H1 (cell line): ENCODE results near the gene MAML3. TPM values are rescaled to one million over a fixed set of nuclear protein-coding genes. Genes with fewer than 3 reads are reported as not detected.

Experiments
- CTCF ChIA-PET: fragments of 300-600 bp; sonication (Branson Sonifier 250); formaldehyde crosslinking; loops from one replicate; lab custom pipeline; 2021; ENCODE audit not compliant: partially characterized antibody; lab: Charles Lee
- POLR2A ChIA-PET: fragments of 300-600 bp; sonication (Branson Sonifier 250); formaldehyde crosslinking; loops from one replicate; lab custom pipeline; 2021; ENCODE audit warnings: inconsistent platforms; ENCODE audit not compliant: partially characterized antibody; lab: Charles Lee
- DNase-seq, 2 experiments: peaks; one replicate each; pipeline versions ENCODE4 v3.0.0 to v3.0.0-alpha.2; 2010 to 2022; ENCODE audit warnings: low spot score in 2 of 2, low read depth in 1 of 2, mixed read lengths in 1 of 2
- FAIRE-seq: peaks from 2 replicates; lab custom pipeline; 2011; peaks lifted over from hg19 to GRCh38; lab: Jason Lieb, UNC
- H2AFZ ChIP-seq: 2 replicates; pipeline ENCODE4 v1.8.1; 2012; ENCODE audit warnings: low read length, inconsistent platforms
- H2AK5ac ChIP-seq: 2 replicates; pipeline ENCODE4 v1.6.1; 2013; ENCODE audit warnings: low read depth, low read length
- H2BK120ac ChIP-seq: replicated peaks from 2 replicates; pipeline ENCODE3; 2013; ENCODE audit warnings: low read depth, low read length, inconsistent platforms
- H2BK12ac ChIP-seq: 2 replicates; pipeline ENCODE4 v1.6.1; 2013; ENCODE audit warnings: low read depth, low read length
- H2BK15ac ChIP-seq: 2 replicates; pipeline ENCODE4 v1.6.1; 2013; ENCODE audit warnings: low read length
- H2BK20ac ChIP-seq: 2 replicates; pipeline ENCODE4 v1.6.1; 2013; ENCODE audit warnings: low read length
- H2BK5ac ChIP-seq: 2 replicates; pipeline ENCODE4 v1.6.1; 2013; ENCODE audit warnings: low read depth, low read length
- H3K14ac ChIP-seq: 2 replicates; pipeline ENCODE4 v1.6.1; 2013; ENCODE audit warnings: inconsistent platforms; ENCODE audit not compliant: insufficient read length
- H3K18ac ChIP-seq: 2 replicates; pipeline ENCODE4 v1.6.1; 2013; ENCODE audit warnings: low read length; ENCODE audit errors: extremely low read depth
- H3K23ac ChIP-seq: 2 replicates; pipeline ENCODE4 v1.6.1; 2013; ENCODE audit warnings: inconsistent platforms; ENCODE audit not compliant: insufficient read length
- H3K23me2 ChIP-seq: 2 replicates; pipeline ENCODE4 v1.6.1; 2013; ENCODE audit warnings: low read depth, low read length
- H3K27ac ChIP-seq: 2 replicates; pipeline ENCODE4 v1.6.1; 2011; ENCODE audit warnings: low read depth, low read length, inconsistent platforms
- H3K27me3 ChIP-seq, 4 experiments: replicated peaks in 1 of 4; 1 replicate in 1 of 4; 2 replicates in 3 of 4; pipeline versions ENCODE4 v1.6.1 to v1.8.1; 2011 to 2013; ENCODE audit warnings: low read length in 3 of 4, mild to moderate bottlenecking in 3 of 4, inconsistent platforms in 2 of 4, mixed read lengths in 2 of 4, moderate library complexity in 1 of 4; ENCODE audit not compliant: control insufficient read depth in 3 of 4, insufficient read depth in 3 of 4; ENCODE audit errors: extremely low read depth in 1 of 4
- H3K36me3 ChIP-seq, 4 experiments: 2 replicates each; pipeline versions ENCODE4 v1.6.1 to v1.8.1; 2011 to 2013; ENCODE audit warnings: mild to moderate bottlenecking in 4 of 4, low read length in 3 of 4, moderate library complexity in 2 of 4, control low read depth in 1 of 4, inconsistent platforms in 1 of 4; ENCODE audit not compliant: insufficient read depth in 4 of 4, control insufficient read depth in 2 of 4
- H3K4ac ChIP-seq: replicated peaks from 2 replicates; pipeline ENCODE3; 2013; ENCODE audit warnings: low read length, low read depth, mixed read lengths, inconsistent platforms; ENCODE audit not compliant: insufficient read length
- H3K4me1 ChIP-seq, 4 experiments: replicated peaks in 1 of 4; 1 replicate in 1 of 4; 2 replicates in 3 of 4; pipeline versions ENCODE4 v1.6.1 to v1.8.1; 2011 to 2013; ENCODE audit warnings: low read length in 3 of 4, inconsistent platforms in 2 of 4, mixed read lengths in 1 of 4; ENCODE audit not compliant: insufficient read depth in 4 of 4, control insufficient read depth in 3 of 4
- H3K4me2 ChIP-seq, 2 experiments: 2 replicates each; pipeline versions ENCODE4 v1.6.1 to v1.8.1; 2011 to 2013; ENCODE audit warnings: low read depth in 2 of 2, low read length in 2 of 2, control low read depth in 1 of 2, inconsistent platforms in 1 of 2, mild to moderate bottlenecking in 1 of 2; ENCODE audit not compliant: insufficient read depth in 1 of 2
- H3K4me3 ChIP-seq, 4 experiments: fragments of 200-600, 300-600 bp in 1 of 4; sonication (generic), shearing (Covaris generic), sonication (Bioruptor Twin) in 1 of 4; 2 replicates each; pipeline versions ENCODE4 v1.5.1 to v1.8.1; 2011 to 2016; ENCODE audit warnings: low read length in 4 of 4, low read depth in 3 of 4, control low read depth in 2 of 4, inconsistent platforms in 2 of 4, mild to moderate bottlenecking in 2 of 4, mixed read lengths in 1 of 4, moderate library complexity in 1 of 4; ENCODE audit not compliant: insufficient read depth in 2 of 4; ENCODE audit errors: extremely low read depth in 1 of 4
- H3K56ac ChIP-seq: replicated peaks from 2 replicates; pipeline ENCODE3; 2013; ENCODE audit warnings: low read depth, mild to moderate bottlenecking, mixed read lengths, low read length, inconsistent platforms; ENCODE audit not compliant: insufficient read length
- H3K79me1 ChIP-seq: 2 replicates; pipeline ENCODE4 v1.6.1; 2013; ENCODE audit warnings: low read depth, low read length, control low read depth
- H3K79me2 ChIP-seq, 2 experiments: 2 replicates each; pipeline versions ENCODE4 v1.6.1 to v1.8.1; 2012 to 2013; ENCODE audit warnings: low read length in 2 of 2, mild to moderate bottlenecking in 2 of 2, inconsistent platforms in 1 of 2; ENCODE audit not compliant: insufficient read depth in 2 of 2, control insufficient read depth in 1 of 2
- H3K9ac ChIP-seq, 4 experiments: replicated peaks in 1 of 4; 1 replicate in 1 of 4; 2 replicates in 3 of 4; pipeline versions ENCODE4 v1.6.1 to v1.8.1; 2011 to 2013; ENCODE audit warnings: low read depth in 3 of 4, low read length in 3 of 4, control low read depth in 2 of 4, mild to moderate bottlenecking in 2 of 4, moderate library complexity in 2 of 4, inconsistent platforms in 1 of 4; ENCODE audit errors: extremely low read depth in 1 of 4
- H3K9me3 ChIP-seq, 2 experiments: 2 replicates each; pipeline versions ENCODE4 v1.6.1 to v1.8.1; 2012 to 2013; ENCODE audit warnings: mild to moderate bottlenecking in 2 of 2, moderate library complexity in 2 of 2, control low read depth in 1 of 2, inconsistent platforms in 1 of 2, low read depth in 1 of 2, low read length in 1 of 2, mixed read lengths in 1 of 2; ENCODE audit not compliant: insufficient read depth in 2 of 2
- H4K20me1 ChIP-seq, 2 experiments: replicated peaks in 1 of 2; 2 replicates each; pipeline versions ENCODE3 to v1.8.1; 2011 to 2013; ENCODE audit warnings: inconsistent platforms in 2 of 2, low read length in 2 of 2, mild to moderate bottlenecking in 1 of 2; ENCODE audit not compliant: insufficient read depth in 2 of 2, control insufficient read depth in 1 of 2
- H4K5ac ChIP-seq: 2 replicates; pipeline ENCODE4 v1.6.1; 2013; ENCODE audit warnings: low read length, low read depth, mixed read lengths, inconsistent platforms; ENCODE audit not compliant: insufficient read length
- H4K8ac ChIP-seq: 2 replicates; pipeline ENCODE4 v1.8.0; 2013; ENCODE audit warnings: mild to moderate bottlenecking, moderate library complexity, low read length, inconsistent platforms; ENCODE audit not compliant: insufficient read depth; ENCODE audit errors: extremely low read depth
- H4K91ac ChIP-seq: replicated peaks from 2 replicates; pipeline ENCODE3; 2013; ENCODE audit warnings: low read length, mixed read lengths, inconsistent platforms; ENCODE audit not compliant: insufficient read length
- BACH1 ChIP-seq: IDR thresholded peaks from 2 replicates; pipeline ENCODE4 v1.6.1; 2012; ENCODE audit warnings: low read length, improper control_type of control experiment
- CTCF ChIP-seq, 3 experiments: IDR thresholded peaks; 1 replicate in 2 of 3; 2 replicates in 1 of 3; pipeline versions ENCODE4 v1.5.1 to v1.6.1; 2011; ENCODE audit warnings: low read length in 3 of 3, mild to moderate bottlenecking in 3 of 3, inconsistent platforms in 2 of 3, low read depth in 1 of 3, moderate library complexity in 1 of 3; ENCODE audit not compliant: insufficient read depth in 1 of 3; ENCODE audit errors: control extremely low read depth in 1 of 3
- FOSL1 ChIP-seq: IDR thresholded peaks from 2 replicates; pipeline ENCODE4 v1.6.1; 2011; ENCODE audit warnings: mild to moderate bottlenecking, low read depth, low read length, moderate library complexity; ENCODE audit not compliant: insufficient read depth
- GTF2F1 ChIP-seq: IDR thresholded peaks from 2 replicates; pipeline ENCODE4 v1.6.1; 2012; ENCODE audit warnings: low read depth, low read length, improper control_type of control experiment, borderline replicate concordance
- KDM1A ChIP-seq: fragments of 200-600, 300-600 bp; sonication (generic); IDR thresholded peaks from 2 replicates; pipeline ENCODE4 v1.7.1; 2016; ENCODE audit warnings: mild to moderate bottlenecking, low read length, borderline replicate concordance
- POLR2A ChIP-seq, 2 experiments: IDR thresholded peaks; 1 replicate in 1 of 2; 2 replicates in 1 of 2; pipeline ENCODE4 v1.6.1; 2011; ENCODE audit warnings: low read depth in 2 of 2, low read length in 2 of 2, mild to moderate bottlenecking in 2 of 2; ENCODE audit errors: control extremely low read depth in 1 of 2
- POLR2AphosphoS5 ChIP-seq: IDR thresholded peaks from 2 replicates; pipeline ENCODE4 v1.6.1; 2011; ENCODE audit warnings: low read depth, low read length
- RAD21 ChIP-seq, 2 experiments: IDR thresholded peaks in 1 of 2; conservative IDR thresholded peaks in 1 of 2; 2 replicates each; pipeline ENCODE4 v1.6.1; 2011; ENCODE audit warnings: low read depth in 2 of 2, low read length in 2 of 2, improper control_type of control experiment in 1 of 2, inconsistent platforms in 1 of 2, mild to moderate bottlenecking in 1 of 2, moderate library complexity in 1 of 2
- SRF ChIP-seq: IDR thresholded peaks from 2 replicates; pipeline ENCODE4 v1.6.1; 2011; ENCODE audit warnings: mild to moderate bottlenecking, low read depth, low read length, moderate library complexity
- YY1 ChIP-seq: IDR thresholded peaks from 2 replicates; pipeline ENCODE4 v1.6.1; 2011; ENCODE audit warnings: low read depth, mild to moderate bottlenecking, low read length
- WGBS, 2 experiments: shearing (Covaris generic) in 1 of 2; methylation state at CpG; one replicate each; pipeline versions ENCODE4 v1.1.6 to v1.1.7; 2013 to 2015; ENCODE audit warnings: low lambda C conversion rate in 2 of 2, mixed read lengths in 2 of 2, inconsistent platforms in 1 of 2, low coverage in 1 of 2, missing lambda C conversion rate in 1 of 2; ENCODE audit not compliant: insufficient replicate concordance in 2 of 2, insufficient coverage in 1 of 2, insufficient read length in 1 of 2; ENCODE audit errors: extremely low coverage in 1 of 2, missing lambda C conversion rate in 1 of 2; 5-methylcytosine and 5-hydroxymethylcytosine counted together
- polyA plus RNA-seq, 7 experiments: library from polyadenylated mRNA; depleted of rRNA in 3 of 7; stranded (reverse) in 5 of 7; unstranded in 2 of 7; fragments of >200 nt in 5 of 7; fragments of 200-250 nt in 2 of 7; gene quantifications; 1 replicate in 5 of 7; 2 replicates in 1 of 7; 4 replicates in 1 of 7; pipeline versions ENCODE4 v1.2.1 to v1.2.3, GENCODE V29; 2011 to 2013; ENCODE audit warnings: missing spikeins in 2 of 7, mixed read lengths in 2 of 7
- total RNA-seq: library from RNA; stranded (reverse); fragmentation: NEBNext Ultra II Directional; extraction: Animal tissue kit (Norgen Biotek cat#: 25700); gene quantifications from 2 replicates; pipeline ENCODE4 v1.2.1, GENCODE V29; 2021

Gene MAML3
- total and polyA plus RNA-seq, 2 of the 8 experiments (the other 6 are each of a cell fraction or from before 2014, with no cell fraction given): 2.1 to 5.7 TPM

GRCh38 chr4:139768896-139769295 lies 385.1 kb downstream of the MAML3 start:
- no peak overlapping the region for H2AK5ac ChIP-seq
- no peak overlapping the region for H2BK120ac ChIP-seq
- no peak overlapping the region for H3K4me2 ChIP-seq
- ChIA-PET POLR2A (interaction anchor here (1.2 kb wide), 1 partner anchor 484 kb away, joined by 4 read pairs; no protein-coding TSS in a partner anchor), CTCF (interaction anchor here (0.7 to 2.2 kb wide), 17 partner anchors 9 to 558 kb away, joined by 3 to 10 read pairs (median 3); no protein-coding TSS in a partner anchor)
- no peak overlapping the region for H4K5ac ChIP-seq
- H2BK5ac ChIP-seq: no peak overlapping the region
- H3K9ac ChIP-seq: no peak overlapping the region
- DNase-seq: peak in 1 of 2 experiments; percentile 47
- no peak overlapping the region for H3K18ac ChIP-seq
- no peak overlapping the region for H2BK15ac ChIP-seq
- no peak overlapping the region for H3K4ac ChIP-seq
- peak; percentile 52 for FAIRE-seq
- no peak overlapping the region for H3K14ac ChIP-seq
- H3K9me3 ChIP-seq: no peaks in the 10 kb centered on the region
- no peaks in the 10 kb centered on the region for H3K27me3 ChIP-seq
- H3K23ac ChIP-seq: no peak overlapping the region
- 69% methylated on average over 4 of the region's 4 CpGs; no CpG with 5 or more reads in 1 of the 2 experiments for WGBS, 2 experiments
- no peak overlapping the region for H2BK12ac ChIP-seq
- no peaks in the 10 kb centered on the region for H3K23me2 ChIP-seq
- H2AFZ ChIP-seq: no peak overlapping the region
- H3K4me3 ChIP-seq: no peak overlapping the region
- TF ChIP-seq GTF2F1 (no peak), KDM1A (peak; percentile 21; the same call in 1 of the 2 replicates), RAD21 (IDR thresholded peaks at IDR 0.05 in 1 of 2, conservative IDR thresholded peaks at IDR 0.05 in 1 of 2; ENCODE audit: low read depth in 2 of 2, low read length in 2 of 2) (peak; percentile 56 to 72), POLR2AphosphoS5 (no peak), FOSL1 (no peak), POLR2A (IDR thresholded peaks at IDR 0.05; ENCODE audit: control extremely low read depth in 1 of 2, low read depth in 2 of 2, low read length in 2 of 2) (no peak), BACH1 (0 out of 2 replicates have a peak, but pooled peaks have one; percentile 36), SRF (no peak), CTCF (IDR thresholded peaks at IDR 0.05; ENCODE audit: control extremely low read depth in 1 of 3, insufficient read depth in 1 of 3, low read depth in 1 of 3, low read length in 3 of 3) (peak in 2 of 3 experiments; percentile 62 to 65; a peak in 3 of 4 replicates), YY1 (0 out of 2 replicates have a peak, but pooled peaks have one; percentile 62)
- H2BK20ac ChIP-seq: no peak overlapping the region
- no peaks in the 10 kb centered on the region for H3K36me3 ChIP-seq
- no peaks in the 10 kb centered on the region for H3K79me1 ChIP-seq
- H3K27ac ChIP-seq: no peak overlapping the region
- H3K79me2 ChIP-seq: no peaks in the 10 kb centered on the region
- no peak overlapping the region for H4K8ac ChIP-seq
- no peak overlapping the region for H4K91ac ChIP-seq
- no peak overlapping the region for H3K56ac ChIP-seq
- H3K4me1 ChIP-seq: no peaks in the 10 kb centered on the region
- H4K20me1 ChIP-seq: no peaks in the 10 kb centered on the region
